Measurements from ENCODE around the gene HSPA1A.

Gene HSPA1A

DNA sequence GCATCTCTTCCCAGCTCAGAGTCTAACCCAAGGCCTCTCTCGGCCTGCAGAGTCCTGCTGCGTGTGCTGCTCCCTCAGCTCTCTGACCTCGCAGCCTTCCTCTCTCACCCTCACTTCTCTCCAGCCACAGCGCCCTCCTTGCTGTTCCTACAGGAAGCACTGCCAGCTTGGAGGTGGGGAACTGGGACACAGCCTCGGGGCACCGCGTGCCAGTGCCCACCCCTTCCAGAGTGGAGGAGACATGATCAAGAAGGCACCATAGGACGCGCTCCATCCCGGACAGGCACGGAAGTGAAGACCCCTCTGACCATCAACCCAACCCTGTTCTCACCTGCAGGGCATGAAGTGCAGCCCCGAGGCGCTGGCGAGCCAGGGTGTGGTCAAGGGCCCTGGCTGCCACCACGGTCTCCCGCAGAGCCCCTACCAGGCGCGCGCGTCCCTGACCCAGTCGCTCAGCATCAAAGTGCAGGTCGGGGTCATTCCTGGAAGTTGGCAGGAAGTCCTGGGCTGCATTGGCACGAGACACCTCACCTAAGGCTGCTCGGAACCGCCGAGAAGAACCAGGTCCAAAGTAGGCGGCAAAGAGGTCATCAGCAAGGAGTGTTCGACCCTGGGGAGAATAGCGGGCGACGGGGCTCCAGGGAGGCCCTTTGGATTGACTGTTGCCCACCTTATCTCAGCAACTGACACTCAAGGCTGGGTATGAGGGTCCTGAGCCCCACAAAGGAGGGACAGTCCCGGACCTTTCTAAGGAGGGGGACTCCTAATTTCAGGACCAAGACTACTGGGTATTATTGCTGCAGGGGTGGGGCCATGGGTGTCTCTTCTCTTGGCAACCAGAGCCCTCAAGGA is 39.5 kb upstream of the HSPA1A start:
- Histone ChIP-seq H3K36me3 (peaks cover 14% of the 10 kb centered on the region), H3K27ac (no peak overlapping the region), H3K4me1 (ENCODE audit: control insufficient read depth in 1 of 2, insufficient read depth in 1 of 2, low read depth in 1 of 2, low read length in 1 of 2) (peaks cover 4 to 11% of the 10 kb centered on the region in 2 experiments), H3K27me3 (peaks cover 5% of the 10 kb centered on the region), H3K4me3 (ENCODE audit: low read depth in 1 of 2, low read length in 1 of 2) (no peak overlapping the region), H3K9me3 (no peaks in the 10 kb centered on the region)
- no peak for TF ChIP-seq CTCF (IDR thresholded peaks at IDR 0.05)

GRCh38 chr6:31776485-31776988 is 38.8 kb upstream of the HSPA1A start:
- no peak for TF ChIP-seq CTCF (IDR thresholded peaks at IDR 0.05)
- peaks cover 5% of the 10 kb centered on the region for H3K27me3 ChIP-seq
- peaks cover 4 to 11% of the 10 kb centered on the region in 2 experiments for H3K4me1 ChIP-seq (ENCODE audit: control insufficient read depth in 1 of 2, insufficient read depth in 1 of 2, low read depth in 1 of 2, low read length in 1 of 2)
- peak overlapping the region; percentile 59 for H3K27ac ChIP-seq
- H3K36me3 ChIP-seq: peaks cover 19% of the 10 kb centered on the region
- peak overlapping the region in 1 of 2 experiments; percentile 52 for H3K4me3 ChIP-seq (ENCODE audit: low read depth in 1 of 2, low read length in 1 of 2)
- no peaks in the 10 kb centered on the region for H3K9me3 ChIP-seq

GRCh38 chr6:31776989-31777666 is 38.2 kb upstream of the HSPA1A start, which contains the start of gene VWA7:
TSS of gene VWA7 (minus strand) at chr6:31777328. CDS start at chr6:31776779, 549 bp downstream.
- Histone ChIP-seq H3K27me3 (peaks cover 5% of the 10 kb centered on the region), H3K27ac (peak within 1 kb of the TSS; percentile 59), H3K4me1 (ENCODE audit: control insufficient read depth in 1 of 2, insufficient read depth in 1 of 2, low read depth in 1 of 2, low read length in 1 of 2) (peaks cover 4 to 11% of the 10 kb centered on the region in 2 experiments), H3K36me3 (peaks cover 19% of the 10 kb centered on the region), H3K9me3 (no peaks in the 10 kb centered on the region), H3K4me3 (ENCODE audit: low read depth in 1 of 2, low read length in 1 of 2) (peak within 1 kb of the TSS in 1 of 2 experiments; percentile 52)
- TF ChIP-seq CTCF (IDR thresholded peaks at IDR 0.05): no peak

- peak overlapping the region; percentile 59 for H3K27ac ChIP-seq
- H3K4me3 ChIP-seq (ENCODE audit: low read depth in 1 of 2, low read length in 1 of 2): no peak overlapping the region
- H3K27me3 ChIP-seq: peaks cover 5% of the 10 kb centered on the region
- TF ChIP-seq CTCF (IDR thresholded peaks at IDR 0.05): no peak
- H3K9me3 ChIP-seq: no peaks in the 10 kb centered on the region
- H3K36me3 ChIP-seq: peaks cover 23% of the 10 kb centered on the region
- peaks cover 4 to 11% of the 10 kb centered on the region in 2 experiments for H3K4me1 ChIP-seq (ENCODE audit: control insufficient read depth in 1 of 2, insufficient read depth in 1 of 2, low read depth in 1 of 2, low read length in 1 of 2)
Measured at GRCh38 chr6:31777667-31778050, 37.7 kb upstream of the HSPA1A start.

DNA sequence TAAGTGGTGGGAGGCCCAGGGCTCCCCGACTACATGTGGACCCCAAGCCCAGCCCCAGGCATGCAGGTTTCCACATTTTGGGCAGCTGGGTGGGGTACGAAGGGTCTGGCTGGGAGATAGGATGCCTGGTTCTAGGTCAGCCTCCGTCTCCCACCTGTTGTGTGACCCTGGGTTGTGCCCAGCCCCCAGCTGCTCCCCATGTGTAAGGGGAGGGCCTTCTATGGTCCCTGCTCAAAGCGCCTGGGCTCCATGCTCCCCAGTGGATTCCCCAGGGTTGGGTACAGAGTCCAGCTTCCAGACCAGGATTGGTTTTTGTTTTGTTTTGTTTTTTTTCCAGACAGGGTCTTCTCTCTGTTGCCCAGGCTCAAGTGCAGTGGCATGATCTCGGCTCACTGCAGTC is 37.1 kb upstream of the HSPA1A start:
- peaks cover 23% of the 10 kb centered on the region for H3K36me3 ChIP-seq

More for the DNA sequence above, 37.1 kb upstream of the HSPA1A start:
- no peaks in the 10 kb centered on the region for H3K9me3 ChIP-seq
- H3K27ac ChIP-seq: no peak overlapping the region
- no peak for TF ChIP-seq CTCF (IDR thresholded peaks at IDR 0.05)
- peaks cover 4 to 11% of the 10 kb centered on the region in 2 experiments for H3K4me1 ChIP-seq (ENCODE audit: control insufficient read depth in 1 of 2, insufficient read depth in 1 of 2, low read depth in 1 of 2, low read length in 1 of 2)
- no peak overlapping the region for H3K4me3 ChIP-seq (ENCODE audit: low read depth in 1 of 2, low read length in 1 of 2)
- peaks cover 5% of the 10 kb centered on the region for H3K27me3 ChIP-seq

All from neutrophil (primary cell).